HepG2 (cell line): ENCODE data around the gene ELP2. TPM values are rescaled to one million over a fixed set of nuclear protein-coding genes. Genes with fewer than 3 reads are reported as not detected.

Source experiments
- ARID3A ChIP-seq: IDR thresholded peaks from 2 replicates; pipeline ENCODE4 v1.6.1; 2012; ENCODE audit warnings: low read depth, low read length, improper control_type of control experiment
- HES4 ChIP-seq: sonication (generic); formaldehyde crosslinking; IDR thresholded peaks from 2 replicates; pipeline ENCODE4 v1.9.0; 2021; ENCODE audit warnings: mild to moderate bottlenecking, missing genetic modification reagents, borderline replicate concordance
- HMG20A ChIP-seq: IDR thresholded peaks from 2 replicates; pipeline ENCODE4 v1.6.1; 2016; ENCODE audit warnings: borderline replicate concordance
- KDM1A ChIP-seq: IDR thresholded peaks from 2 replicates; pipeline ENCODE4 v1.6.1; 2016; ENCODE audit warnings: missing compliant biosample characterization
- MAZ ChIP-seq, 2 experiments: sonication (generic) in 1 of 2; formaldehyde crosslinking in 1 of 2; IDR thresholded peaks; 2 replicates each; pipeline versions ENCODE4 v1.5.0 to v1.6.1; 2012 to 2020; ENCODE audit warnings: low read depth in 2 of 2, mild to moderate bottlenecking in 2 of 2, borderline replicate concordance in 1 of 2, improper control_type of control experiment in 1 of 2, low read length in 1 of 2, missing genetic modification reagents in 1 of 2, moderate library complexity in 1 of 2
- MZF1 ChIP-seq: sonication (generic); formaldehyde crosslinking; IDR thresholded peaks from 2 replicates; pipeline ENCODE4 v1.8.1; 2023; ENCODE audit warnings: mild to moderate bottlenecking, missing genetic modification reagents, borderline replicate concordance
- NFE2 ChIP-seq: sonication (generic); formaldehyde crosslinking; IDR thresholded peaks from 2 replicates; pipeline ENCODE4 v1.4.0; 2020; ENCODE audit warnings: missing genetic modification reagents
- NRL ChIP-seq: sonication (generic); formaldehyde crosslinking; IDR thresholded peaks from 2 replicates; pipeline ENCODE4 v1.5.0; 2020; ENCODE audit warnings: missing genetic modification reagents, mild to moderate bottlenecking, moderate library complexity, borderline replicate concordance
- RBM22 ChIP-seq: fragments of 200-400 bp; formaldehyde crosslinking; optimal IDR thresholded peaks from 2 replicates; pipeline ENCODE3; 2017; ENCODE audit warnings: mild to moderate bottlenecking, low read length, moderate library complexity
- RFX1 ChIP-seq: fragments of 450-650 bp; IDR thresholded peaks from 2 replicates; pipeline ENCODE4 v1.6.1; 2017
- SP1 ChIP-seq, 2 experiments: fragments of 450-650 bp in 1 of 2; sonication (generic) in 1 of 2; formaldehyde crosslinking in 1 of 2; IDR thresholded peaks; 2 replicates each; pipeline versions ENCODE4 v1.4.0 to v1.6.1; 2016 to 2020; ENCODE audit warnings: missing genetic modification reagents in 1 of 2
- ZBTB2 ChIP-seq: sonication (generic); formaldehyde crosslinking; IDR thresholded peaks from 2 replicates; pipeline ENCODE4 v1.8.0; 2022; ENCODE audit warnings: low read depth, missing genetic modification reagents
- ZMYM4 ChIP-seq: sonication (generic); formaldehyde crosslinking; IDR thresholded peaks from 2 replicates; pipeline ENCODE4 v1.8.1; 2023; ENCODE audit warnings: mild to moderate bottlenecking, missing genetic modification reagents
- ZNF143 ChIP-seq: sonication (generic); formaldehyde crosslinking; IDR thresholded peaks from 2 replicates; pipeline ENCODE4 v1.4.0; 2020; ENCODE audit warnings: missing genetic modification reagents
- ZNF274 ChIP-seq: sonication (generic); formaldehyde crosslinking; IDR thresholded peaks from 2 replicates; pipeline ENCODE4 v1.5.1; 2020; ENCODE audit warnings: mild to moderate bottlenecking, missing genetic modification reagents
- ZNF317 ChIP-seq: sonication (generic); formaldehyde crosslinking; IDR thresholded peaks from 2 replicates; pipeline ENCODE4 v1.5.0; 2020; ENCODE audit warnings: mild to moderate bottlenecking, missing genetic modification reagents
- ZNF337 ChIP-seq: sonication (generic); formaldehyde crosslinking; IDR thresholded peaks from 2 replicates; pipeline ENCODE4 v1.5.1; 2020; ENCODE audit warnings: missing genetic modification reagents, low read depth, mild to moderate bottlenecking, borderline replicate concordance
- ZNF558 ChIP-seq: sonication (generic); formaldehyde crosslinking; IDR thresholded peaks from 2 replicates; pipeline ENCODE4 v1.9.0; 2022; ENCODE audit warnings: mild to moderate bottlenecking, missing genetic modification reagents, borderline replicate concordance
- ZNF678 ChIP-seq: sonication (generic); formaldehyde crosslinking; IDR thresholded peaks from 2 replicates; pipeline ENCODE4 v1.4.0; 2020; ENCODE audit warnings: mild to moderate bottlenecking, missing genetic modification reagents
- ZNF703 ChIP-seq: sonication (generic); formaldehyde crosslinking; IDR thresholded peaks from 2 replicates; pipeline ENCODE4 v1.5.1; 2020; ENCODE audit warnings: missing genetic modification reagents, mild to moderate bottlenecking, moderate library complexity, borderline replicate concordance
- polyA plus RNA-seq, 8 experiments: library from polyadenylated mRNA; depleted of rRNA in 3 of 8; stranded (reverse) in 7 of 8; unstranded in 1 of 8; fragments of >200 nt; fragmentation: Illumina TruSeq in 4 of 8; extraction: Trizol in 4 of 8; gene quantifications; 2 replicates each; pipeline versions ENCODE4 v1.2.1 to v1.2.3, GENCODE V29; 2011 to 2016; ENCODE audit warnings: low read depth in 4 of 8, missing spikeins in 1 of 8, mixed read lengths in 1 of 8; ENCODE audit not compliant: insufficient read depth in 1 of 8
- total RNA-seq, 5 experiments: library from RNA; depleted of rRNA; stranded (reverse); fragments of >200 nt; fragmentation: Illumina TruSeq; extraction: Trizol; gene quantifications; 2 replicates each; pipeline ENCODE4 v1.2.3, GENCODE V29; 2016; ENCODE audit warnings: low read depth in 1 of 5
- TF ChIP-seq, protein P1 (sequence below): sonication (generic); formaldehyde crosslinking; IDR thresholded peaks from 2 replicates; pipeline ENCODE4 v1.8.1; 2023; ENCODE audit warnings: mild to moderate bottlenecking, missing genetic modification reagents
- TF ChIP-seq, protein P2 (sequence below): sonication (generic); formaldehyde crosslinking; IDR thresholded peaks from 2 replicates; pipeline ENCODE4 v1.4.0; 2020; ENCODE audit warnings: low read depth, missing genetic modification reagents

The ELP2 gene
- total and polyA plus RNA-seq, 2 of the 13 experiments (the other 11 are each of a cell fraction or from before 2014, with no cell fraction given) = 98.7 to 100 TPM

- no peak for TF ChIP-seq NFE2 (CRISPR knock-in tag)
- no peak for TF ChIP-seq NRL (CRISPR knock-in tag)
- TF ChIP-seq MZF1 (CRISPR knock-in tag) = no peak
- no peak for TF ChIP-seq ZBTB2 (CRISPR knock-in tag)
- TF ChIP-seq ZNF317 (CRISPR knock-in tag) = no peak
- TF ChIP-seq ZMYM4 = peak; percentile 93
- peak; percentile 85 for TF ChIP-seq ARID3A
- TF ChIP-seq, protein P1, sequence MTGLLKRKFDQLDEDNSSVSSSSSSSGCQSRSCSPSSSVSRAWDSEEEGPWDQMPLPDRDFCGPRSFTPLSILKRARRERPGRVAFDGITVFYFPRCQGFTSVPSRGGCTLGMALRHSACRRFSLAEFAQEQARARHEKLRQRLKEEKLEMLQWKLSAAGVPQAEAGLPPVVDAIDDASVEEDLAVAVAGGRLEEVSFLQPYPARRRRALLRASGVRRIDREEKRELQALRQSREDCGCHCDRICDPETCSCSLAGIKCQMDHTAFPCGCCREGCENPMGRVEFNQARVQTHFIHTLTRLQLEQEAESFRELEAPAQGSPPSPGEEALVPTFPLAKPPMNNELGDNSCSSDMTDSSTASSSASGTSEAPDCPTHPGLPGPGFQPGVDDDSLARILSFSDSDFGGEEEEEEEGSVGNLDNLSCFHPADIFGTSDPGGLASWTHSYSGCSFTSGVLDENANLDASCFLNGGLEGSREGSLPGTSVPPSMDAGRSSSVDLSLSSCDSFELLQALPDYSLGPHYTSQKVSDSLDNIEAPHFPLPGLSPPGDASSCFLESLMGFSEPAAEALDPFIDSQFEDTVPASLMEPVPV (CRISPR knock-in tag) = no peak
- no peak for TF ChIP-seq ZNF703 (CRISPR knock-in tag)
- TF ChIP-seq RBM22 = peak; percentile 79
- TF ChIP-seq, protein P2, sequence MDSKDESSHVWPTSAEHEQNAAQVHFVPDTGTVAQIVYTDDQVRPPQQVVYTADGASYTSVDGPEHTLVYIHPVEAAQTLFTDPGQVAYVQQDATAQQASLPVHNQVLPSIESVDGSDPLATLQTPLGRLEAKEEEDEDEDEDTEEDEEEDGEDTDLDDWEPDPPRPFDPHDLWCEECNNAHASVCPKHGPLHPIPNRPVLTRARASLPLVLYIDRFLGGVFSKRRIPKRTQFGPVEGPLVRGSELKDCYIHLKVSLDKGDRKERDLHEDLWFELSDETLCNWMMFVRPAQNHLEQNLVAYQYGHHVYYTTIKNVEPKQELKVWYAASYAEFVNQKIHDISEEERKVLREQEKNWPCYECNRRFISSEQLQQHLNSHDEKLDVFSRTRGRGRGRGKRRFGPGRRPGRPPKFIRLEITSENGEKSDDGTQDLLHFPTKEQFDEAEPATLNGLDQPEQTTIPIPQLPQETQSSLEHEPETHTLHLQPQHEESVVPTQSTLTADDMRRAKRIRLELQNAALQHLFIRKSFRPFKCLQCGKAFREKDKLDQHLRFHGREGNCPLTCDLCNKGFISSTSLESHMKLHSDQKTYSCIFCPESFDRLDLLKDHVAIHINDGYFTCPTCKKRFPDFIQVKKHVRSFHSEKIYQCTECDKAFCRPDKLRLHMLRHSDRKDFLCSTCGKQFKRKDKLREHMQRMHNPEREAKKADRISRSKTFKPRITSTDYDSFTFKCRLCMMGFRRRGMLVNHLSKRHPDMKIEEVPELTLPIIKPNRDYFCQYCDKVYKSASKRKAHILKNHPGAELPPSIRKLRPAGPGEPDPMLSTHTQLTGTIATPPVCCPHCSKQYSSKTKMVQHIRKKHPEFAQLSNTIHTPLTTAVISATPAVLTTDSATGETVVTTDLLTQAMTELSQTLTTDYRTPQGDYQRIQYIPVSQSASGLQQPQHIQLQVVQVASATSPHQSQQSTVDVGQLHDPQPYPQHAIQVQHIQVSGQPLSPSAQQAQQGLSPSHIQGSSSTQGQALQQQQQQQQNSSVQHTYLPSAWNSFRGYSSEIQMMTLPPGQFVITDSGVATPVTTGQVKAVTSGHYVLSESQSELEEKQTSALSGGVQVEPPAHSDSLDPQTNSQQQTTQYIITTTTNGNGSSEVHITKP (CRISPR knock-in tag) = peak; percentile 78; the same call in 1 of the 2 replicates
- TF ChIP-seq ZNF337 (CRISPR knock-in tag) = no peak
- TF ChIP-seq HES4 (CRISPR knock-in tag) = no peak
- peak; percentile 85 for TF ChIP-seq HMG20A (CRISPR knock-in tag)
- TF ChIP-seq RFX1 = no peak
- TF ChIP-seq SP1 (IDR thresholded peaks at IDR 0.05) = no peak
- TF ChIP-seq SP1 (CRISPR knock-in tag; IDR thresholded peaks at IDR 0.05) = no peak
- TF ChIP-seq ZNF274 = peak; percentile 37; the same call in 1 of the 2 replicates
- TF ChIP-seq ZNF143 = no peak; the same call in 1 of the 2 replicates
- no peak for TF ChIP-seq ZNF558
- TF ChIP-seq KDM1A (CRISPR knock-in tag) = 0 out of 2 replicates have a peak, but pooled peaks have one; percentile 12
- TF ChIP-seq ZNF678 (CRISPR knock-in tag) = no peak
- TF ChIP-seq MAZ (IDR thresholded peaks at IDR 0.05; ENCODE audit: borderline replicate concordance, low read depth, low read length) = 0 out of 2 replicates have a peak, but pooled peaks have one; percentile 61
- TF ChIP-seq MAZ (CRISPR knock-in tag; IDR thresholded peaks at IDR 0.05; ENCODE audit: low read depth) = no peak
Observed at GRCh38 chr18:36176177-36176584, 46.5 kb downstream of the ELP2 start (continued).
